Measurements from ENCODE around the gene CCM2.

The CCM2 gene

GRCh38 chr7:45100761-45101480 lies 100.9 kb downstream of the CCM2 start:
- ChIA-PET POLR2A (interaction anchor here (0.6 to 1.1 kb wide), 2 partner anchors 11 to 13 kb away, joined by 3 to 5 read pairs; partner anchors contain the start of gene TBRG4), CTCF (no interaction called here)
- no peaks in the 10 kb centered on the region for H3K27me3 ChIP-seq (replicated peaks in 2 of 5; ENCODE audit: control insufficient read depth in 4 of 5, insufficient read depth in 5 of 5, low read length in 4 of 5)
- H3K27ac ChIP-seq (ENCODE audit: insufficient read depth in 1 of 2, low read depth in 1 of 2, low read length in 2 of 2, poor library complexity in 1 of 2, severe bottlenecking in 2 of 2), result no peak overlapping the region
- 96% methylated on average over 12 of the region's 13 CpGs for WGBS (ENCODE audit: insufficient coverage)
- H3K4me3 ChIP-seq (ENCODE audit: control insufficient read depth in 1 of 7, extremely low read depth in 1 of 7, insufficient read depth in 4 of 7, low read depth in 2 of 7, low read length in 6 of 7), result no peak overlapping the region
- H3K36me3 ChIP-seq (ENCODE audit: control insufficient read depth in 4 of 4, insufficient read depth in 4 of 4, low read length in 3 of 4), result peaks cover 15 to 71% (median 62%) of the 10 kb centered on the region in 4 experiments
- H3K9me3 ChIP-seq (ENCODE audit: control extremely low read depth in 1 of 5, control insufficient read depth in 4 of 5, insufficient read depth in 2 of 5, low read depth in 1 of 5, low read length in 4 of 5), result no peaks in the 10 kb centered on the region
- no peaks in the 10 kb centered on the region for H3K4me1 ChIP-seq (ENCODE audit: control extremely low read depth in 1 of 4, control insufficient read depth in 4 of 4, insufficient read depth in 4 of 4, low read length in 3 of 4)
- DNase-seq, result no peak

DNA sequence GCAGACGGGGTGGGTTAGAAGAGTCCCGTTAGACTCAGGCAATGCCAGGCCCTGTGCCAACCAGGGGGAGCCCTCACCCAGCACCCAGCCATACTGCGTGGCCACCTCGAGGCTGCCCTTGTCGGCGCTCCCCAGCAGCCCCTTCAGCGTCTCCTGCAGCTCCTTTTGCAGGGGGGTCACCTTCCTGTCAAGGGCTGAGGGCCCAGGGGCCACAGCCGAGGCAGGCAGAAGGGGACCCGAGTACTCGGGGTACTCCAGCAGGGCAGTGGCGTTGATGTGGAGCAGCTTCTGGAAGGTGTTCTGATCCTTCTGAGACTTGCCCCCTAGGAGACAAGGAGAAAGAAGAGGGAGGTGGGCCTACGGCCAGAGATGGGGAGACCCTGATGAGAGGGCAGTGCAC lies 101.7 kb downstream of the CCM2 start:
- POLR2A ChIA-PET, result no interaction called here
- H3K36me3 ChIP-seq (ENCODE audit: control insufficient read depth in 4 of 4, insufficient read depth in 4 of 4, low read length in 3 of 4), result peaks cover 17 to 79% (median 67%) of the 10 kb centered on the region in 4 experiments
- 99% methylated on average over 12 of the region's 12 CpGs for WGBS (ENCODE audit: insufficient coverage)

GRCh38 chr7:45102785-45103712 lies 103.0 kb downstream of the CCM2 start:
- peaks cover 0 to 2% (median under 1%) of the 10 kb centered on the region in 4 experiments for H3K4me1 ChIP-seq (ENCODE audit: control extremely low read depth in 1 of 4, control insufficient read depth in 4 of 4, insufficient read depth in 4 of 4, low read length in 3 of 4)
- no peak overlapping the region for H3K4me3 ChIP-seq (ENCODE audit: control insufficient read depth in 1 of 7, extremely low read depth in 1 of 7, insufficient read depth in 4 of 7, low read depth in 2 of 7, low read length in 6 of 7)
- H3K27ac ChIP-seq (ENCODE audit: insufficient read depth in 1 of 2, low read depth in 1 of 2, low read length in 2 of 2, poor library complexity in 1 of 2, severe bottlenecking in 2 of 2), result no peak overlapping the region
- H3K27me3 ChIP-seq (replicated peaks in 2 of 5; ENCODE audit: control insufficient read depth in 4 of 5, insufficient read depth in 5 of 5, low read length in 4 of 5), result no peaks in the 10 kb centered on the region
- ChIA-PET POLR2A (interaction anchor here (1.4 kb wide), 1 partner anchor 9 kb away, joined by 4 read pairs; the partner anchor contains the start of gene TBRG4), CTCF (interaction anchor here (1.6 kb wide), 1 partner anchor 531 kb away, joined by 4 read pairs; no protein-coding TSS in a partner anchor)
- 99% methylated on average over 14 of the region's 14 CpGs for WGBS (ENCODE audit: insufficient coverage)
- peaks cover 22 to 92% (median 76%) of the 10 kb centered on the region in 4 experiments for H3K36me3 ChIP-seq (ENCODE audit: control insufficient read depth in 4 of 4, insufficient read depth in 4 of 4, low read length in 3 of 4)
- no peaks in the 10 kb centered on the region for H3K9me3 ChIP-seq (ENCODE audit: control extremely low read depth in 1 of 5, control insufficient read depth in 4 of 5, insufficient read depth in 2 of 5, low read depth in 1 of 5, low read length in 4 of 5)
- no peak for DNase-seq

More for the DNA sequence above, 101.7 kb downstream of the CCM2 start:
- Histone ChIP-seq H3K4me3 (ENCODE audit: control insufficient read depth in 1 of 7, extremely low read depth in 1 of 7, insufficient read depth in 4 of 7, low read depth in 2 of 7, low read length in 6 of 7) (no peak overlapping the region), H3K27ac (ENCODE audit: insufficient read depth in 1 of 2, low read depth in 1 of 2, low read length in 2 of 2, poor library complexity in 1 of 2, severe bottlenecking in 2 of 2) (no peak overlapping the region), H3K4me1 (ENCODE audit: control extremely low read depth in 1 of 4, control insufficient read depth in 4 of 4, insufficient read depth in 4 of 4, low read length in 3 of 4) (no peaks in the 10 kb centered on the region), H3K9me3 (ENCODE audit: control extremely low read depth in 1 of 5, control insufficient read depth in 4 of 5, insufficient read depth in 2 of 5, low read depth in 1 of 5, low read length in 4 of 5) (no peaks in the 10 kb centered on the region), H3K27me3 (replicated peaks in 2 of 5; ENCODE audit: control insufficient read depth in 4 of 5, insufficient read depth in 5 of 5, low read length in 4 of 5) (no peaks in the 10 kb centered on the region)
- no peak for DNase-seq
- CTCF ChIA-PET, result interaction anchor here (1.6 kb wide), 1 partner anchor 530 kb away, joined by 4 read pairs; no protein-coding TSS in a partner anchor

DNA sequence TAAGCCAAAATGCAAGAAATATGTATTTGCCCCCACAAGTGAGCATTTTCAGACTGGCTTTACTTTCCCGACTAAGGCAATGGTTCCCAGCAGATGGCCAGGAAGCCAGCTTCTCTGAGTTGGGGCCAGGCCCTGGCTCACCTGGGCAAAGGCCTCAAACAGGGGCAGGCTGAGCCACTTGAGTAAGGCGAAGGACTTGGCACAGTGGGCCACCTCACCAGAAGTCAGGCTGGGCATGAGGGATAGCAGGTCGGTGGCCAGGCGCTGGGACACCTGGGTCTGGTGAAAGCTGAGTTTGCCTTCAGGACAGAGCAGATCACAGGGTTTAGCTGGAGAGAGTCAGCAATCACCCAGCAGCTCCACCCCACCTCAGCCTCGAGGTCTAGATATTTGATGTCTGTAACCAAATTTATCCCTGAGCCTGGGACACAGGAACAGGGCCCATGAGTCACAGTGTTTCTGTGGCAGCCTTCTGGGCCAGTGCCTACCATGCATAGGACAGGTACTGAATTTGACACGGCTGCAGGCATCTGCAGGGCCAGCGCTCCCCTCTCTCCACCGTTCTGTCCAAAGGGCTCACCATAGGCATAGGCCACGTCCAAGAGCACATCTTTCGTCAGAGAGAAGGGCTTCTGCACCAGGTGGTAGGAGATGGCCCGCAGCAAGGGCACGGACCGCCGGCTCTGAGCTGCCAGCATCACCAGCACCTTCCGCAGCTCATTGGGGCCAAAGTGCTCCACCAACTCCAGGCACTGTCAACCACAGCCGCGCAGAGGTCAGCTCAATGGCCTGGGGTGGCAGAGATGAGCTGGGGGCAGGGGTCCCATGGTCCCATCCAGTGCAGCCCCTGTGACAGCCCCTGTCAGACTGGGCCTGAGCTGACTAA lies 104.2 kb downstream of the CCM2 start:
- Histone ChIP-seq H3K4me3 (ENCODE audit: control insufficient read depth in 1 of 7, extremely low read depth in 1 of 7, insufficient read depth in 4 of 7, low read depth in 2 of 7, low read length in 6 of 7) (no peak overlapping the region), H3K36me3 (ENCODE audit: control insufficient read depth in 4 of 4, insufficient read depth in 4 of 4, low read length in 3 of 4) (peaks cover 22 to 100% (median 85%) of the 10 kb centered on the region in 4 experiments), H3K27ac (ENCODE audit: insufficient read depth in 1 of 2, low read depth in 1 of 2, low read length in 2 of 2, poor library complexity in 1 of 2, severe bottlenecking in 2 of 2) (no peak overlapping the region), H3K9me3 (ENCODE audit: control extremely low read depth in 1 of 5, control insufficient read depth in 4 of 5, insufficient read depth in 2 of 5, low read depth in 1 of 5, low read length in 4 of 5) (no peaks in the 10 kb centered on the region), H3K4me1 (ENCODE audit: control extremely low read depth in 1 of 4, control insufficient read depth in 4 of 4, insufficient read depth in 4 of 4, low read length in 3 of 4) (peaks cover 0 to 9% (median 8%) of the 10 kb centered on the region in 4 experiments), H3K27me3 (replicated peaks in 2 of 5; ENCODE audit: control insufficient read depth in 4 of 5, insufficient read depth in 5 of 5, low read length in 4 of 5) (no peaks in the 10 kb centered on the region)
- POLR2A ChIA-PET, result interaction anchor here (1.4 kb wide), 1 partner anchor 7 kb away, joined by 4 read pairs; the partner anchor contains the start of gene TBRG4
- CTCF ChIA-PET, result no interaction called here
- DNase-seq, result no peak
- whole genome bisulfite sequencing (ENCODE audit: insufficient coverage), result 97% methylated on average over 14 of the region's 17 CpGs

- ChIA-PET CTCF (interaction anchor here (0.8 kb wide), 1 partner anchor 22 kb away, joined by 4 read pairs; no protein-coding TSS in a partner anchor), POLR2A (no interaction called here)
- DNase-seq, result no peak
- Histone ChIP-seq H3K4me1 (ENCODE audit: control extremely low read depth in 1 of 4, control insufficient read depth in 4 of 4, insufficient read depth in 4 of 4, low read length in 3 of 4) (peaks cover 0 to 14% (median 10%) of the 10 kb centered on the region in 4 experiments), H3K27me3 (replicated peaks in 2 of 5; ENCODE audit: control insufficient read depth in 4 of 5, insufficient read depth in 5 of 5, low read length in 4 of 5) (no peaks in the 10 kb centered on the region), H3K4me3 (ENCODE audit: control insufficient read depth in 1 of 7, extremely low read depth in 1 of 7, insufficient read depth in 4 of 7, low read depth in 2 of 7, low read length in 6 of 7) (no peak overlapping the region), H3K27ac (ENCODE audit: insufficient read depth in 1 of 2, low read depth in 1 of 2, low read length in 2 of 2, poor library complexity in 1 of 2, severe bottlenecking in 2 of 2) (no peak overlapping the region), H3K36me3 (ENCODE audit: control insufficient read depth in 4 of 4, insufficient read depth in 4 of 4, low read length in 3 of 4) (peaks cover 20 to 94% (median 80%) of the 10 kb centered on the region in 4 experiments), H3K9me3 (ENCODE audit: control extremely low read depth in 1 of 5, control insufficient read depth in 4 of 5, insufficient read depth in 2 of 5, low read depth in 1 of 5, low read length in 4 of 5) (no peaks in the 10 kb centered on the region)
- 99% methylated on average over 12 of the region's 12 CpGs for WGBS (ENCODE audit: insufficient coverage)
Measured at GRCh38 chr7:45104844-45105587, 105.0 kb downstream of the CCM2 start.

DNA sequence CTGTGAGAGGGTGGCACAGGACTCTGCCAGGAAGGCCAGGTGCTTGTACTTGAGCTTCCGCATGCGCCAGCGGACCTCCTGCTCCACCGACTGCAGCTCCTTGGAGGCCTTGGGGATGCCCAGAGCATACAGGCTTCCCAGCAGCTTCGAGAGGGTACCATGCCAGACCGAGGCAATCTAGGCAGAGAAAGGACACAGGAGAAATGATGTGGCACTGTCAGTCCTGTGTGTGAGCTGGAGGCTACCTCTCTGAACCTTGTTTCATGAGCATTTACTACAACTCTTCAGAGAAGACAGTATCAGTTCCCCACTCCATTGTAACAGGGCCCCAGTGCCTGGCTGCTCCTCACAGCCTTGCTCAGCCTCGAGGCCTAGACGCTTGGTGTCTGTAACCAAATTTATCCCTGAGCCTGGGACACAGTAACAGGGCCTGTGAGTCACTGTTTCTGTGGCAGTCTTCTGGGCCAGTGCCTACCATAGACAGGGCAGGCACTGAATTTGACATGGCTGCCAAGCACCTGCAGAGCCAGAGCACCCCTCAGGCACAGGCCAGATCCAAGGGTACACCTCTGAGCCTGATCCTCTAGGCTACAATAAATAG lies 105.7 kb downstream of the CCM2 start:
- peaks cover 20 to 87% (median 76%) of the 10 kb centered on the region in 4 experiments for H3K36me3 ChIP-seq (ENCODE audit: control insufficient read depth in 4 of 4, insufficient read depth in 4 of 4, low read length in 3 of 4)
- no peak overlapping the region for H3K4me3 ChIP-seq (ENCODE audit: control insufficient read depth in 1 of 7, extremely low read depth in 1 of 7, insufficient read depth in 4 of 7, low read depth in 2 of 7, low read length in 6 of 7)

More for the DNA sequence above, 105.7 kb downstream of the CCM2 start:
- H3K27ac ChIP-seq (ENCODE audit: insufficient read depth in 1 of 2, low read depth in 1 of 2, low read length in 2 of 2, poor library complexity in 1 of 2, severe bottlenecking in 2 of 2), result no peak overlapping the region
- CTCF ChIA-PET, result interaction anchor here (0.8 kb wide), 1 partner anchor 22 kb away, joined by 4 read pairs; no protein-coding TSS in a partner anchor
- 100% methylated on average over 8 of the region's 8 CpGs for WGBS (ENCODE audit: insufficient coverage)
- DNase-seq, result no peak
- no peaks in the 10 kb centered on the region for H3K9me3 ChIP-seq (ENCODE audit: control extremely low read depth in 1 of 5, control insufficient read depth in 4 of 5, insufficient read depth in 2 of 5, low read depth in 1 of 5, low read length in 4 of 5)
- H3K4me1 ChIP-seq (ENCODE audit: control extremely low read depth in 1 of 4, control insufficient read depth in 4 of 4, insufficient read depth in 4 of 4, low read length in 3 of 4), result peaks cover 2 to 21% (median 15%) of the 10 kb centered on the region in 4 experiments
- H3K27me3 ChIP-seq (replicated peaks in 2 of 5; ENCODE audit: control insufficient read depth in 4 of 5, insufficient read depth in 5 of 5, low read length in 4 of 5), result no peaks in the 10 kb centered on the region
- POLR2A ChIA-PET, result no interaction called here

All from common myeloid progenitor, CD34-positive (primary cell).